Hippocampal formation (tissue), 2 donors: ENCODE measurements around the gene CEP68.
"Not testable (repeated sequence)": the region's sequence is repeated elsewhere in the genome, so short reads cannot be mapped to it uniquely, and the experiment has no call there.

Source experiments
- DNase-seq, 2 donors: peaks; one replicate each; lab custom pipeline; 2025; lab: John Stamatoyannopoulos, UW

The CEP68 gene

DNA sequence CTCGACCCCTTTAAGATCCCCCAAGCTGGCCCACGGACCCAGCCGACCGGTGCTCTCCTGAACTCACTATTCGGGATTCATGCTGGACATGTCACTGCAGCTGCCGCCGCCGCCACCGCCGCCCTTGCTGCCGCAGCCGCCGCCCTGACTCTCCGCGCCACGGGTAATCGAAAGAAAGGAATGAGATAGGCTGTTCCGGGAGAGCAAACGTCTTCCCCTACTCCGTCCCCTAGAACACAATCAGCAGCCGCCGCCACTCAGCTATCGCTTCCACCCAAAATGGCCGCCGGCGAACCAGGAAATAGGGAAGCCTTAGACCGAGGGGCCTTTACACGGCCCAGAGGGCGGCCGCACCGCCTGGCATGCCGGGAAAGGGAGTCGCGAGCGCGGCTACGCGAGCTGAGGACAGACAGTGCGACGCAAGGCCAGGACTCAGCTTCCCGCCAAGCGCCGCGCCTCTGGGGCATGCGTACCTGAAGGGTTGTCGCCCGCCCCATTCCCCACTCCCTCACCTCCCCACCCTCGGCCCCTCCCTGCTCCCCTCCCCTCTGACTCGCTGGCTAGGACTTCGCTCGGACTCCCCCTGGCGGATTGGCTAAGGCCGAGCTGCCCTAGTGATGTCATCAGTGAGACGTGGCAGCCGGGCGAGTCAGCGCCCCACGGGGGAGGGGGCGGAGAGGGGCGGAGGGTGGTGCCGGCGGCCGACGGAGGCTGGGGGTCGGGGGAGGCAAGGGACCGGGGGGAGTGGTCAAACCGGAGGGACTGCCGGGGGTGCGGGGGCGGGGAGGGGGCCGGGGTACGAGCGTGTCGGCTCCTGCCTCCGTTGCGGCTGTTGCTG is 73.8 kb downstream of the CEP68 start, which contains the start of gene RAB1A:
RAB1A (minus strand) TSS at position 281 of the 838 bp plus-strand sequence; CDS start at position 90, 191 bp downstream.
- peak; percentile 99 to 100 for DNase-seq

GRCh38 chr2:65130664-65131175 is 74.5 kb downstream of the CEP68 start:
- DNase-seq, result peak in 1 of 2 donors; percentile 80

DNA sequence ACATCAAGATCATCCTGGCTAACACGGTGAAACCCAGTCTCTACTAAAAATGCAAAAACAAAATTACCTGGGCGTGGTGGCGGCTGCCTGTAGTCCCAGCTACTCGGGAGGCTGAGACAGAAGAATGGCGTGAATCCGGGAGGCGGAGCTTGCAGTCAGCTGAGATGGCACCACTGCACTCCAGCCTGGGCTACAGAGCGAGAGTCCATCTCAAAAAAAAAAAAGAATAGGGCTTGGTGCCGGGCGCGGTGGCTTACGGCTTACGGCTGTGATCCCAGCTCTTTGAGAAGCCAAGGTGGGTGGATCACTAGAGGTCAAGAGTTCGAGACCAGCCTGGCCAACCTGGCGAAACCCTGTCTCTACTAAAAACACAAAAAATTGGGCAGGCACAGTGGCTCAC is 76.7 kb downstream of the CEP68 start:
- DNase-seq, result not testable (repeated sequence)

DNA sequence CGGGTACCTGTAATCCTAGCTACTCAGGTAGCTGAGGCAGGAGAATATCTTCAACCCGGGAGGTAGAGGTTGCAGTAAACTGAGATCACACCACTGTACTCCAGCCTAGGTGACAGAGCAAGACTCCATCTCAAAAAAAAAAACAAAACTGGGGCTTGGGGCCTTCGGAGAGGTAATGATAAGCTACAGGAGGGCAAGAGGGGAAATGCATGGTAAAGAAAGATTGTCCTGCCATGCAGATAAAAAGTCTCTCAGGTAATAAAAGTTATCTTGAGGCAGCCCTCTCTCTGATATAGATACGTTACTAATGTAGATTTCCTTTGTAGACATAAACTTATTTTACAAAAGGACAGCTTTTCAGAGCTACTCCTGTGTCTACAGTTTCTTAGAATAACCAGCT is 77.4 kb downstream of the CEP68 start:
- DNase-seq, result no peak

DNA sequence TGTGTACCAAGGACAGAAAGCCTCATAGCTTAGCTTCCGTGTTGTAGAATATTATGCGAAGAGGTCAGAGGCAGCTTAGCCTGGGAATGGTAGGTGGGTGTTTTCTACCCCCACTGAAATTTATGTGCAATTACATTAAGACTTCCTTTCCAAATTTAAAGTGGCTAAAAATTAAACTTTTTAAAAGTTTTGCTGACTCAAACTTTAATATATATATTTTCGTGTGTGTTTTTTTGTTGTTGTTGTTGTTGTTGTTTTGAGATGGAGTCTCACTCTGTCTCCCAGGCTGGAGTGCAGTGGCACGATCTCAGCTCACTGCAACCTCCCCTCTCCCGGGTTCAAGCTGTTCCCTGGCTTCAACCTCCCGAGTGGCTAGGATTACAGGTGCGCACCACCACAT is 77.9 kb downstream of the CEP68 start:
- no peak for DNase-seq

DNA sequence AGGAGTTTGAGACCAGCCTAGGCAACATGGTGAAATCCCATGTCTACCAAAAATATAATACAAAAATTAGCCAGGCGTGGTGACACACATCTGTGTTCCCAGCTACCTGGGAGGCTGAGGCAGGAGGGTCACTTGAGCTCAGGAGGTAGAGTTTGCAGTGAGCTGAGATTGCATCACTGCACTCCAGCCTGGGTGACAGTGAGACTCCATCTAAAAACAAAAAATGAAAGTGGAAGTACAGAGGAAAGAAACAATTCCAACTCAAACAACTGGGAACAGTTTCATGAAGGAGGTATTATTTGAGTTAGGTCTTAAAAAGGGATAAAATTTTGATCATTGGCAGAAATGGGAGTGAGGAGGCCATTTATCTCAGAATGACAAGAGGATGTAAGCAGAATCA is 80.0 kb downstream of the CEP68 start:
- DNase-seq, result no peak
